DMS53 treated with DMSO at 0.1 percent for 48 hours (cell line): ENCODE results near the gene RAB5IF.
"Not testable (repeated sequence)": the region's sequence is repeated elsewhere in the genome, so short reads cannot be mapped to it uniquely, and the experiment has no call there.

ENCODE experiments used
- DNase-seq: peaks from one replicate; lab custom pipeline; 2025; ENCODE audit not compliant: unreplicated experiment; lab: John Stamatoyannopoulos, UW

Gene RAB5IF

DNA sequence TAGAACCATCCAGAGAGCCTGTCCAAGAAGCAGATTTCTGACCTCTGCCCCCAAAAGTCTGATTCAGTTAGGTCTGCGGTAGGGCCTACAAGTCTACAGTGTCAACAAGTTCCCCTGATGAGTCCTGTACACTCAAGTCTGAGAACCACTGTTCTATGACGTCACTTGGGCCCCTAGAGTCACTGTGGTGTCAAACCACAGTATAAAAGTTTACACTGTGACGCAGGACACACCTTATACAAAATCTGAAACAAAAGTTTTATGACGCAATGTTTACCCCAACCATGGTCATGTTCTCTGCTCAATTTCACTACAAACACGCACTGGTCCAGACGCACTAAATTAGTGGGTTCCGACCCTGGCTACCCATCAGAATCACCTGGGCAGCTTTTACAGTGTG is 22.5 kb downstream of the RAB5IF start:
- DNase-seq: no peak

DNA sequence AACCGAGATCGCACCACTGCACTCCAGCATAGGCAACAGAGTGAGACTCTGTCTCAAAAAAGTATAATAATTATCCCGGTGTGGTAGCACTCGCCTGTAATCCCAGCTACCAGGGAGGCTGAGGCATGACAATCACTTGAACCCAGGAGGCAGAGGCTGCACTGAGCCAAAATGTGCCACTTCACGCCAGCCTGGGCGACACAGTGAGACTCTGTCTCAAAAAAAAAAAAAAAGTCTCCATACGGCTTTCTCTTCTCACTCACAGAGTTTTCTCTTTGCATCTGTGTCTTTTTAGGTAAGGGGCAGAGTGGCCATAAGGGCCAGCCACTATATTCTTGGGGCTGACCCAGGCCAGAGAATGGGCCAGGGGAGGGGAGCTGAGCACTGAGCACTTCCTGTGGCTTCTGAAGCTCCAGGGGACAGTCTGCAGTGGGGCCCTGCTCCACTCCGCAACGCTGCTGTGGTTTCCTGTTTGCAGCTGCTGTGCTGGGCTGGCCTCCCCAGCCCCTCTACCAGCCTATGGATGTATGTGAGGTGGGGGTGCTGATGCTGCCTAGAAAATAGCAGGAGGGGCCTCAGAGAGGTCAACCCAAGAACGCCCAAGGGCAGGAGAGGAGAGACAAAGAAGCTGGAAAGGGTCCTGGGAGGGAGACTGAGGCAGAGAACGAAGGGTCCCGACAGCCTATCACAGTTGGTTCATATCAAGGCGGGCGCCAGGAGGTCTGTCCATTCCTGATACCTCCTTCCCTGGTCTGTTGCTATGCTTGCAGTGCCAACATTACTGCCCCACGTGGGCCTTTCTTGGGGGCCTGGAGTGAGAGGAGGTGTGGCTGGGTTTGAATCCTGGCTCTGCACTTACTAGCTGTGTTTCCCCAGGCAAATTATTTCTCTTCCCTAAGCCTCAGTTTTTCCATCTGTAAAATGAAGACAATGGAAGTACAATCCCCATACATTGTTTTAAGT is 24.4 kb downstream of the RAB5IF start:
- DNase-seq: no peak

DNA sequence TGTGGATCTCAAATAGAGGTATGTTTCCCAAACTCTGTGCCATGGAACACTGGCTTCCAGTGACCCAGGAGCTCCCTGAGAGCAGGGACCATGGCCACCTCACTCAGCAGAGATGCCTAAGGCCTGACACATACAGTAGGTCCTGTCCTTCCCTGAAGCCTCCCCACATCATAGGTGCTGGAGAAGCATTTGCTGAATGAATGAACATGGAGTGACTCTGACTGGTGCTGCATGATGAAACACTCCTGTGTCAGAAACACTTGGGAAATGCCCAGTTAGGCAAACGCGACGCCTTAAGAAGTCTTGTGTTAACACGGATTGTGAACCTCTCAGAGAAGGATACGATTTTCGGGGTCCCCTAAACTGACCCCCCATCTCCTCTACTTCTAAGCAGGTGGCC is 26.1 kb downstream of the RAB5IF start:
- no peak for DNase-seq

DNA sequence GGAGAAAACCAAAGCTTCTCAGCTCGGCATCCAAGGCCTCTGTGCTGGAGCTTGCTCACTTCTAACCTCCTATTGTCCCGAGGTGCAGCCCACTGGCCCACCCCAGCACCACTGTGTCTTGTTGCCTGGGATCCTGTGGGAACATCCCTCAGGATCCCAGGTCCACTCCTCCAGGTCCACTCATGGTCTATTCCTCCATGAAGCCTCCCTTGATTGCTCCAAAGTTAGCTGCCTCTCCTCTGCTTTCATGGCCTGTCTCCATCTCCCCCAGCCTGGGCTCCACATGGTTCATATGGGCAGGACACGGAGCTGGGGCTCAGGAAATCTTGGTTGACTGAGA is 26.5 kb downstream of the RAB5IF start:
- DNase-seq: no peak

DNA sequence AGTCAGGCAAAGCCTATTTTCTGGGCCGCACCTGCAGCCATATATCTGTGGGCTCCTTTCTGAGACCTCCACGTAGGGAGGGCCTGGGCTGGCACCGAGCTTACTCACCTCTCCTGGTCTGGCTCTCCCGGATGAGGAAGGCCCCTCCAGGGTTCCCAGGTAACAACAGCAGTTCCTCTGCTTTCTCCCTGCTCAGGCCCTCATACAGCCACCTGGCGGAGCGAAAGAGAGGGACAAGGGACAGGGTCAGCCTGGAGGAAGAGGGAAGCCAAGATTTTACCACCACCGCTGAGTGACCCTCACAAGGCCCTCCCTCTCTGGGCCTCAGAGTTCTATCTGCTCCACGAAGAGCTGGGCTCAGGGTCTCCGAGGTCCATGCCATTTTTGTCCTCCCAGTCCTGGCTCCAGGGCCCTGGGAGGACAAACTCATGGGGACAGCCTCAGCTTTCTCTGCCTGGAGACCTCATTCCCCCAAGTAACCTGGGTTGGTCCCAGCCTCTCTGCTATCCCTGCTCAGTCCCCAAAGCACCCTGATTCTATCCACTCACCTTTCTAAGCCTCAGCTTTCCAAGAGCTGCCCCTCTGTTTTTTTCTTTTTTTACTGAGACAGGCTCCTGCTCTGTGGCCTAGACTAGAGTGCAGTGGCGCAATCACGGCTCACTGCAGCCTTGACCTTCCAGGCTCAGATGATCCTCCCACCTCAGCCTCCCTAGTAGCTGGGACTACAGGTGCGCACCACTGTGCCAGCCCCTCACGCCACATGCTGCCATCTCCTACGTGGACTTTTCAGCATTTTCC is 27.1 kb downstream of the RAB5IF start:
- DNase-seq: no peak

DNA sequence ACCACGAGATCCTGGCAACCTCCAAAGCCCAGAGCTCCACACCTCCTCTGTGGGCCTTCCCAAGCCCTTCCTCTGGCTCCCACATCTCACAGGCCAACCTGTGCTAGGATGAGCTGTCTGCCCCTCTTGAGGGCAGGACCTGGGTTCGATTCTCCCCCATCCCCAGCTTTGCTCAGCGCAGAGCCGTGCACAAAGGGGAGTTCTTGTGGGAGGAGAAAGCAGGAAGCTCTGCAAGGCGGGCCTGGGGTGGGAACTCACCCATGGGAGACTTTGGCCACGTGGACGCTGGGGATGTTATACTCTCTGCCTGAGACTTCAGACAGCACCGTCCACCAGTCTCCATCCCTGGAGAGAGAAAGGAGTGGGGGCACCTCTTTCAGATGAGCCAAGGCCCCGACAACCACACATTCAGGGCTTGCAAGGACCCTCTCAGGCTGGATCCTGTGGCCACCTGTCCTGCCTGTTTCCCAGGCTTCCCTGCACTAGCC is 27.8 kb downstream of the RAB5IF start:
- no peak for DNase-seq

DNA sequence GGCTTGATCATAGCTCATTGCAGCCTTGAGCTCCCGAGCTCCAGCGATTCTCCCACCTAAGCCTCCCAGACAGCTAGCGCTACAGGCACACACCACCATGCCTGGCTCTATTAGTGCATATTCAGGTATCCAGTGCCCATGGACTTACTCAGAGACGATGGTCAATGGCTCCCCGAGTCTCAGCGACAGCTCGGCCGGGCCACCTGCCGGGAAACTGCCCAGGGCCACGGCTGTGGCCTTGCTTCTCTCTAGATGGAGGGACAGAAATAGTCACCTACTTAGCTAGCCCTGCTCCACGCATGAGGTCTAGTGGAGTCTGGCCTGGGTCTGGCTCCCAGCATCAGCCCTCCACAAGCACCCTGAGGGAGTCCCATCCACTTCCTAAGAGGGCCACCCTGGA is 28.8 kb downstream of the RAB5IF start:
- no peak for DNase-seq

DNA sequence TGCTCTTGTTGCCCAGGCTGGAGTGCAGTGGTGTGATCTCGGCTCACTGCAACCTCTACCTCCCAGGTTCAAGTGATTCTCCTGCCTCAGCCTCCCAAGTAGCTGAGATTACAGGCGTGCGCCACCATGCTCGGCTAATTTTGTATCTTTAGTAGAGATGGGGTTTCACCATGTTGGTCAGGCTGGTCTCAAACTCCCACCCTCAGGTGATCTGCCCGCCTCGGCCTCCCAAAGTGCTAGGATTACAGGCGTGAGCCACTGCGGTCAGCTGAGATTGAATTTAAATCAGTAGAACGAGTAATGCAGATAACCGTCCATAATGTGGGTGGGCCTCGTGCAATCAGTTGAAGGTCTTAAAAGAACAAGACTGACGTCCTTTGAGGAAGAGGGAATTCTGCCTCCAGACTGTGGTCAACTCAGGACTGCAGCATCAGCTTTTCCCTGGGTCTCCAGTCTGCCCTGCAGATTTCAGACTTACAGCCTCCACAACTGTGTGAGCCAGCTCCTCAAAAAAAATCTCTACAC is 33.4 kb downstream of the RAB5IF start:
- DNase-seq: not testable (repeated sequence)

DNA sequence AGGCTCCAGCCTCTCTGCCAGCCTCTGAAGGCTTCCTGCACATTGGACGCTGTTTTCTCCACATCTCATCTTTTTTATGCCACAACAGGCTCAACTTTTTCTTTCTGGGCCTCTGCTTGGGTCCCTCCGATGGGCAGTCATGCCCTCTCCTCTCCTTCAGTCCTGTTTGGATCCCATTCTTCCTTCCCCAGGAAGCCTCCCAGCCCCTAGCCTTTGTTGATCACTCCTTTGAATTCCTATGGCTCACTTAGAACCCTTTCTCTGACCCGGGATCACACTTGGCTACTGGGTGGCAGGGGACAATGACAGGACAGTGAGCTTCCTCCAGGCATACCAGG is 35.9 kb downstream of the RAB5IF start:
- DNase-seq: no peak

DNA sequence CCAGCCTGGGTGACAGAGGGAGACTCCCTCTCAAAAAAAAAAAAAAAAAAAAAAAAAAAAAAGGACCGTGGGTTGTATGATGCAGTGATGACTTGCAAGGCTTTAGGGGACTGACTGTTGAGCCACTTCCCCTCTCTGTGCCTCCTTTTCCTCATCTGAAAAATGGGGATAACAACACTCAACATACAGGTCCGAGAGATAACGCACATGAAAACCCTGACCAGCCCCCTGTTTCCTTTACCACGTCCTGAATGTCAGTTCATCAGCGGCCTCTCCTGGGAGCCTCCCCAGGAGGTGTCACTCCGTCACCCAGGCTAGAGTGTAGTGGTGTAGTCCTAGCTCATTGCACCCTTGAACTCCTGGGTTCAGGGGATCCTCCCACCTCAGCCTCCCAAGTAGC is 36.6 kb downstream of the RAB5IF start:
- DNase-seq: no peak

DNA sequence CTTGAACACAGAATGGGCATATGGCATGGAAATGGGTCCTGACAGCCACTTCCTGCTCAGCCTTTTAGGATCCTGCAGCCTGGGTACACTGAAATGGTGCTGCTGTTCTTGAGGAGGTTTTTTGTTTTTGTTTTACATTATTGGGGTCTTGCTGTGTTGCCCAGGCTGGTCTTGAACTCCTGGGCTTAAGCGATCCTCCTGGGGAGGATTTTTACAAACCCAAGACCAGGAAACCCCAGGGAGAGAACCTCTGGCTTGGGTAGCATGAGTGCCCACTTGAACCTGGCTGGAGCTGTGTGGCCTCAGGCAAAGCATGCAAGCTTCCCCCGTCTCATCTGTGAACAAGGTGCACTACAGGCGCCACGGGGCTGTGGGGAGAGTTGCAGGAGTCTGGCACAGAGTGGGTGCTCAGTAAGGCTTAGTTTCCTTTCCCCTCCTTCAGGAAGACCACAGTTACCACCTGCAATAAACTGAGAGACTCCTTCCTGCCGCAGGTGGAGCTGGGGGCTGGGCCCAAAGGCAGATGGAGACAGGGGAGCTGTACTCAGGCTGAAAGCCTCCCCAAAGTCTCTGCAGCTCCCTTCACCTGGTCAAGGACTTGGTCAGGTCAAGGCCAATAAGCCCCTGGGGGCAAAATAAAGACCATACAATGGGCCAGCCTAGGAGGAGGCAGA is 38.6 kb downstream of the RAB5IF start:
- no peak for DNase-seq

DNA sequence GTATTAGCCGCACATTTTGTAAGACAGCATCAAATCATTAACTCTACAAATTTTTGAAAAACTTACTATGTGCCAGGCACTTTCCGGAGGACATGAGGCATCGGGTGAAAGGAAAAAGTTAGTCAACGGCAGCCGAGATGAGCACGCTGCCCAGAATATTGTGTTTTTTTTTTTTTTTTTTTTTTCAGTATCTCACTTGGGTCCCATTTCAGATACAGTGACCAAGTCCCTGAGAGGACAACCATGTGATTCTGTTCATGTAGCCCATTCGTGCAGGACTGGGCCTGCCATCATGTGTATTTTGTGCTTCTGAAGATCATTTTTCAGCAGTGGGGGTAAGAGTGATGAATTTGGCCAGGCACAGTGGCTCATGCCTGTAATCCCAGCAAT is 39.1 kb downstream of the RAB5IF start:
- DNase-seq: no peak

DNA sequence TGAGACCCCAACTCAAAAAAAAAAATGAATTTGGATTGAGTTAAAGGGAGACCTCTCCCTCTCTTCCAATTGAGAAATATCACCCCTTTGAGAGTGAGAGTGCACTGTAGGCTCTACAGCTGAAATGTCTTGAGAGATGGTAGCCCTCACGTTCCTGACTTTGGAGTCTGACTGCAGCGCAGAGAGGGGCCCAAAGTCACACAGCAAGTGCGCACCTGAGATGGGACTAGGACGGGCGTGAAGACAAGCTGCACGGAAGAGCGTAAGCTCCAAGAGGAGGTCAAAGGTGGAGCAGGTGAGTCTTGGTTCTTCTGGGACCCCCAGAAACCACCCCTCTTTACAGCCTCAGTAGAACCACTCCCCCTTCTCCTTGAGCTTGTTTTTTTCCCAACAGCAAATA is 39.8 kb downstream of the RAB5IF start:
- DNase-seq: no peak

DNA sequence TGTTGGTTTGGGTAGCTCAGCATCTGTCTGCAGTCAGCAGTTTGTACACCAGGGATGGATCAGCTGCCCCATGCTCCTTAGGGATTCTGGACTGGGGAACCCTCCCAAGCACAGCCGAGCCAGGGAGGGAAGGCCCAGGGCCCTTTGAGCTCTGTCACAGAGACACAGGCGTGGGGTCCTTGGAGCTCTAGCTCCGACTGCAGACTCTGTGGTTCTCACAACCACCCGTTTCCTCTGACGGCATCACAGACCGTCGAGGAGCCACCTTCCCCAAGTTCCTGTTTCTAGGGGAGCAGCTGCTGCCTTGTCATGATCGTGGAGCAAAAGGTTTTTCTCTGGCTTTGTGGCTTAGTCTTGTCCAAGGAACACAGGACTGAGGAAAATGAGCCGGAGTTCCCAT is 40.4 kb downstream of the RAB5IF start, which contains the start of gene SLA2:
Gene SLA2 (minus strand): TSS at position 199 of the 400 bp plus-strand sequence. CDS start 4,861 bp downstream, outside the sequence.
- DNase-seq: no peak

DNA sequence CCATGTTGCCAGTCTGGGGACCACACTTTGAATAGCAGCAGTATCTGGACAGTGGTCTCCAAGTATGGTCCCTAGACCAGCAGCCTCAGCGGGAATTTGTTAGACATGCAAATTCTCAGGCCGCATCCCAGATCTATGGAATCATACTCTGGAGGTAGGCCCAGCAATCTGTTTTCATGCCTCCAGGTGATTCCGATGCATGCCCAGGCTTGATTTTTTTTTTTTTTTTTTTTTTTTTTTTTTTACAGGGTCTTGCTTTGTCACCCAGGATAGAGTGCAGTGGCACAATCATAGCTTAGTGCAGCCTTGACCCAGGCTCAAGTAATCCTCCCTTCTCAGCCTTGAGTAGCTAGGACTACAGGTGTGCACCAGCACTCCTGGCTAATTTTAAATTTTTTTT is 41.1 kb downstream of the RAB5IF start:
- DNase-seq: no peak

DNA sequence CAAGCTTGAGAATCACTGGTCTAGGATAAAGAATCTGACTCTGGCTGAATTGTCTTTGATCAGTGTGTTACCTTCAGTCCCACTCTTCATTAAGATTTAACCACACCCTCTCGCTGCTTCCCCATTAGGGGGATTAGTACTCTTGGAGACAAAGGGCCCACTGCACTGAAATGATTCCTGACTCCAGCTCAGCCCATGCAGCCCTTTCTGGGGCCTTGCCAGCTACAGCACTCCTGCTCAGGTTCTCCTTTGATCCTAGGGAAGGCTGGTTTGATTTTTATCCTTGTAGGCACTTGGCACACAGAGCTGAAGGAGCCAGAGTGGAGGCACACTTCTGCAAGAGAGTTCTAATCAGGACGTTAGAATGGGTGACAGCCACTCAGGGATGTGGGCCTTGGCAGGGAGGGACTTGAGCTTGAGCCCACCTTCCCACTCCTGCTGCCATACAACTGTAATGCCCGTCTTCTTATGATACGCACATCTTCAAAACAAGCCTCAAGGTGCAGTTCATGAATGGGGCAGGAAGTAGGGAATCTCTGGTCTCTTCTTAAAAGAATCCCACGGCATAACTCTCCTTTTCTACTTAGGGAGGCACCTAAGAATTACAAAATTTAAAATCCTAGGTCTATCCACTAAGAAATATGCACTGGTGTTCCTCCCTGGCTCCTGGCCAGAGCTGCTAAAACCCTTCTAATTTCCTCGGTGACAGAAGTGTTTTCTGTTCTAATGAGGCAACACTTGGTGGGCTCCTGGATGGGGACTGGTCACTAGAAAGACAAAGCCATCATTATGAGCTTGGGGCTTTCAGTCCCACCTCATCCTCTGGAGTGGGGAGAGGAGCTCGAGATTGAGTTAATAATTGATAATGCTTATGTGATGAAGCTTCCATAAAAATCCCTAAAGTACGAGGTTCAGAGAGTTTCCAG is 41.9 kb downstream of the RAB5IF start:
- DNase-seq: no peak

DNA sequence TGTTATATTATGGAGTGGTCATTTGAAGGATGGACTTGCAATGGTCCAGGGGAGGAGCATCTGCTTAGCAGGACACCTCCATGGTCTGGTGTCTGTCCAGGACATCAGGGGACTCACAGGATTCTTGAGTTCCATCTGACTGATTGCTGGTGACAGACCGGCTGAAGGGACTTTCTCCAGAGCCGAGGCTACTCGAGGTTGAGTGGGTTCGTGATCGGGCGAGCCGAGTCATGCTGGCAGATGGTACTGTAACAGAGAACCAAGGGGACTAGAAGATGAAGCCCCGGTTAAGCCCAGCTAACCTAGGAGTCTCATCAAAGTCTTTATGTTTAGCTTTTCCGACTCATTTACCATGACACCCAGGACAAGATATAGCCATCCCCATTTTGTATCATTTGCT is 47.9 kb downstream of the RAB5IF start:
- DNase-seq: no peak

DNA sequence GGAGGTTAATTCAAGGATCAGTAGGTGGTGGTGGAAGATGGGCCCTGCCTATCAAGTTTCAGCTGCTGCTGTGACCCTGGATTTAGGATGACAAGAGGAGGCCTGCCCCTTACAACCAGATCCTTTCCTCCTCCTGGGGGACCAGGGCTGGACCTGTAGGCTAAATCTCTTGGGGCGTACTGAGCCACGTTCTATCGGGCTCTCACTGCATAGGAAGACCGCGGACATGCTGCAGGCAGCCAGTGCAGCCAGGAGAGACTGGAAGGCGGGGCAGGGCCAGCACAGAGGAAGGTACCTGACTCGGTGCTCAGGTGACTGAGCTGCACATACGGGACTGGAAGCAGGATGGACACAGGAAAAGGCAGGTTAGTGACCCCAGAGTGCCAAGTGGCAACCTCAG is 48.9 kb downstream of the RAB5IF start:
- DNase-seq: no peak

DNA sequence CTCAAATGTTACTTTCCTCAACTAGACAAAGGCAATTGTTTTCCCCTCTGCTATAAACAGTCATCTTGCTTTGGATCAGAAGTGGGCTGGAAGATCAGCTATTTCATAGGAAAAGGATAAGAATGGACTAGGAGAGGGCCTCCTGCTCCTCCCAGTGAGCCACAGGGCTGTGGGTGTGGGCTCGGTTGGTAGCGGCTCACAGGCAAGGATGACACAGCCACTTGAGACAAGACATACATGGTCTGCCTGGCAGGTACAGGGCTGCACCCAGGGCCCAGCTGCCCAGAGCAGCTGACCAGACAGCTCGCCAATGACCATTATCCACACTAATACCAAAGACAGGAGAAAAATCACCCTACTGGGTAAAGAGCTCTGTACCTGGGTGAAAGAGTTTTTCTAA is 49.4 kb downstream of the RAB5IF start:
- peak; percentile 20 for DNase-seq

DNA sequence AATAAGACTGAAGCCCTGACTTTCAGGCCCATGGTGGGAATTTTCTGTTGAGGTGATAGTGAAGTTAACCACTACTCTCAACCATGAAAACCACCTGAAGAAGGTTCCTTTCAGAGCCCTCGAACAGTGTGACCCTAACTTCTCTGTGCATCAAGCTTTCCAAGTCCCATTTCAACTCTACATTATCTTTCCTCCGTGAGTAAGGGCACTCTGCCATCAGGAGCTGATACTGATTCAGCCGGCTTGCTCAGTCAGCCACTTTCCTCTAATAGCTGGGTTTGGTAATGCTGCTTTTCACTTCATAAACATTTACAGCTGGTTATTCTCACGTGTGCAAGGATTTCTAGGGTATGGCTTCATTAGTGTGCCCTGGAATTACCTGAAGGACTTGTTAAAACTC is 51.2 kb downstream of the RAB5IF start:
- no peak for DNase-seq
